Measurements from ENCODE around the gene FSTL4. TPM values are rescaled to one million over a fixed set of nuclear protein-coding genes. Genes with fewer than 3 reads are reported as not detected.

The FSTL4 gene
- total and polyA plus RNA-seq, 2 experiments from 2014 or later: 1.4 to 2.8 TPM

DNA sequence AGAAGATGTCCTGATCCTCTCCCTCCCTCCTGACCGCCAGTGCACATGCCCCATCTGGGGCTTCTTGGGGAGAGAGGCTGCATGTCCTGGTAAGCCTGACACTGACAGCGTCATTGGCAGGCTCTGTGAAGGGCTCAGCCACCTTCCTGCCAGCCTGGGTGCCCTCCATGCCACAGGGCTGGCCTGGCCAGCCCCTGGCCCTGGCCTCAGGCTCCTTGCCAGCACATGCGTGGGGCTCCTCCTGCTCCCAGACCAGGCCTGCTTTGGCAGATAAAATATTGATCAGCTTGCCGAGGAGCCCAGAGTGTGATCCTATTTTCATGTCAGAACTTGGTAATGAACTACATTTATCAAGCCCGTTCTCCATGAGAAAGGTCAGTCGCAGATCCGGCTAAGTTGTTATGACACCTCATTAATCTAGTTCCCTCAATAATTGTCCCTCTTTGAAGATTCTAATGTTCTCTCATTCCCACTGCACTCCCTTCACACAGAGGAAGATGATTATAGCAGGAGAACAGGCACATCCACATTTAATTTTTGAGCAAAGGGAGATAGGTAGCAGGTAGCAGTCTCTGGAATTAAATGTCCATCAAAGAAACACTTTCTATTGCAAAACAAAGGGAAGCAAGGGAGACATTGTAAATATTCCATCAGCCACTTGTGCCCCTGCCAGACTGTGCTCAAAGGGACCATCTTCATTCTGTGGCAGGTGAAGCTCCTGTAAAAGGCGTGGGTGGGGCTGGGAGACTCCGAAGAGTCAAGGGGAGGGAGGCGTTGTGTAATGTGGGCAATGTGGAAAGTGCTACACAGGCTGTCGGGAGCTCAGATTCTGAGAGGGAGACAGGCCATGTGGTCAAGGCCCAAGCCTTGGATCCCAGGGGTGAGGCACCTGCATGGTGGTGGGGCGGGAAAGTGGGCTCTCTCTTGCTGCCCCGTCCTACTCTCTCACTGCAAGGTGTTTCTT, 288.6 kb downstream of the FSTL4 start:
- no peak overlapping the region for H3K4me3 Mint-ChIP-seq
- no peak overlapping the region for H3K27ac ChIP-seq (ENCODE audit: low read depth)
- H3K27ac Mint-ChIP-seq: no peak overlapping the region

DNA sequence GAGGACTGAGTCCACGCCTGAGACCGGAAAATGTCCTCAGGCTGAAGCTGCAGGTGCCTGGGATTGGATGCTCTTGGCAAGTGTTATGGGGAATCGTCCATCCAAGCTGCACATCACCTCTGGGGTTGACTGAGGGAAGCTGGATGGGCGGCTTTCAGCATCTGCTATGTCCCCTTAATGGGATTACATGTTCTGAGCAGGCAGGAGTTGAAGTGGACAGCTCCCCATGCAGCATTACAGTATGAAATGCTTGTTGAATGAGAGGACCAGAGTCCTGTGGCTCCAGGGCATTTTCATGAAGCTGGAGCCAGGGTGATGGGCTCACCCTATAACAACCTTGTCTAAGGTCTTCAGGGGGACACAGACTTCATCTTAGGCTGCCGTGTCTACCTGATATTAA, 289.6 kb downstream of the FSTL4 start:
- peaks cover 15% of the 10 kb centered on the region for H3K4me1 ChIP-seq (ENCODE audit: insufficient read depth)
- no peak overlapping the region for H3K27ac ChIP-seq (ENCODE audit: low read depth)
- peaks cover 36% of the 10 kb centered on the region for H3K4me1 Mint-ChIP-seq
- H3K4me3 ChIP-seq: no peak overlapping the region
- H3F3A ChIP-seq (replicated peaks; ENCODE audit: low read depth): no peaks in the 10 kb centered on the region; the same call in 1 of the 2 replicates
- H3K36me3 ChIP-seq (ENCODE audit: insufficient read depth): no peaks in the 10 kb centered on the region
- H3K4me3 Mint-ChIP-seq: no peak overlapping the region
- no peaks in the 10 kb centered on the region for H3K27me3 ChIP-seq (ENCODE audit: insufficient read depth)
- no peaks in the 10 kb centered on the region for H3K36me3 Mint-ChIP-seq (ENCODE audit: low read depth)
- H3K9me3 Mint-ChIP-seq: no peaks in the 10 kb centered on the region
- H2AFZ ChIP-seq: no peak overlapping the region
- TF ChIP-seq POLR2AphosphoS5 (IDR thresholded peaks at IDR 0.05; ENCODE audit: low read depth) (no peak), CREB1 (CRISPR knock-in tag; IDR thresholded peaks at IDR 0.05; ENCODE audit: low read depth) (no peak)
- peaks cover 22% of the 10 kb centered on the region for H3K27me3 Mint-ChIP-seq (ENCODE audit: insufficient read depth, low read depth, poor library complexity)
- H3K9me2 ChIP-seq (ENCODE audit: insufficient read depth): no peaks in the 10 kb centered on the region
- ATAC-seq: no peak
- H3K79me2 ChIP-seq (replicated peaks; ENCODE audit: insufficient read depth): no peaks in the 10 kb centered on the region
- H3K27ac Mint-ChIP-seq: no peak overlapping the region
- H3K4me2 ChIP-seq: no peak overlapping the region
- DNase-seq (ENCODE audit: low spot score): no peak
- H4K20me1 ChIP-seq (replicated peaks; ENCODE audit: insufficient read depth): no peaks in the 10 kb centered on the region

More for the DNA sequence above, 288.6 kb downstream of the FSTL4 start:
- peaks cover 25% of the 10 kb centered on the region for H3K4me1 ChIP-seq (ENCODE audit: insufficient read depth)
- TF ChIP-seq EZH2phosphoT487 (IDR thresholded peaks at IDR 0.05; ENCODE audit: unreplicated experiment) (no peak), JUNB (IDR thresholded peaks at IDR 0.05; ENCODE audit: unreplicated experiment) (no peak), EZH2 (IDR thresholded peaks at IDR 0.05; ENCODE audit: low read depth, unreplicated experiment) (no peak), ZNF114 (CRISPR knock-in tag; IDR thresholded peaks at IDR 0.05) (no peak), ZNF331 (CRISPR knock-in tag; IDR thresholded peaks at IDR 0.05; ENCODE audit: low read depth) (no peak)
- H3K4me3 ChIP-seq: no peak overlapping the region
- H3K9me2 ChIP-seq (ENCODE audit: insufficient read depth): no peaks in the 10 kb centered on the region
- H3K4me2 ChIP-seq: no peak overlapping the region
- H3K9me3 Mint-ChIP-seq: no peaks in the 10 kb centered on the region
- DNase-seq (ENCODE audit: low spot score): no peak
- no peaks in the 10 kb centered on the region for H3K27me3 ChIP-seq (ENCODE audit: insufficient read depth)
- H2AFZ ChIP-seq: no peak overlapping the region
- H3F3A ChIP-seq (replicated peaks; ENCODE audit: low read depth): no peaks in the 10 kb centered on the region; the same call in 1 of the 2 replicates
- no peaks in the 10 kb centered on the region for H4K20me1 ChIP-seq (replicated peaks; ENCODE audit: insufficient read depth)
- no peaks in the 10 kb centered on the region for H3K36me3 Mint-ChIP-seq (ENCODE audit: low read depth)
- H3K79me2 ChIP-seq (replicated peaks; ENCODE audit: insufficient read depth): no peaks in the 10 kb centered on the region
- no peaks in the 10 kb centered on the region for H3K36me3 ChIP-seq (ENCODE audit: insufficient read depth)
- H3K27me3 Mint-ChIP-seq (ENCODE audit: insufficient read depth, low read depth, poor library complexity): peaks cover 23% of the 10 kb centered on the region
- no peak for ATAC-seq
- peaks cover 46% of the 10 kb centered on the region for H3K4me1 Mint-ChIP-seq

- H3K27me3 ChIP-seq (ENCODE audit: insufficient read depth): no peaks in the 10 kb centered on the region
- no peak overlapping the region for H2AFZ ChIP-seq
- H3K36me3 ChIP-seq (ENCODE audit: insufficient read depth): no peaks in the 10 kb centered on the region
- no peaks in the 10 kb centered on the region for H3K79me2 ChIP-seq (replicated peaks; ENCODE audit: insufficient read depth)
- H3K27ac ChIP-seq (ENCODE audit: low read depth): no peak overlapping the region
- no peak overlapping the region for H3K4me2 ChIP-seq
- Mint-ChIP-seq H3K4me3 (no peak overlapping the region), H3K27me3 (ENCODE audit: insufficient read depth, low read depth, poor library complexity) (peaks cover 19% of the 10 kb centered on the region), H3K27ac (no peak overlapping the region), H3K9me3 (no peaks in the 10 kb centered on the region), H3K4me1 (peaks cover 28% of the 10 kb centered on the region), H3K36me3 (ENCODE audit: low read depth) (no peaks in the 10 kb centered on the region)
- no peak for DNase-seq (ENCODE audit: low spot score)
- no peaks in the 10 kb centered on the region for H3F3A ChIP-seq (replicated peaks; ENCODE audit: low read depth)
- no peaks in the 10 kb centered on the region for H3K9me2 ChIP-seq (ENCODE audit: insufficient read depth)
- H4K20me1 ChIP-seq (replicated peaks; ENCODE audit: insufficient read depth): no peaks in the 10 kb centered on the region
- peaks cover 7% of the 10 kb centered on the region for H3K4me1 ChIP-seq (ENCODE audit: insufficient read depth)
- H3K4me3 ChIP-seq: no peak overlapping the region
- no peak for ATAC-seq
- TF ChIP-seq NANOG (IDR thresholded peaks at IDR 0.05; ENCODE audit: borderline replicate concordance): no peak
- TF ChIP-seq, protein P1, sequence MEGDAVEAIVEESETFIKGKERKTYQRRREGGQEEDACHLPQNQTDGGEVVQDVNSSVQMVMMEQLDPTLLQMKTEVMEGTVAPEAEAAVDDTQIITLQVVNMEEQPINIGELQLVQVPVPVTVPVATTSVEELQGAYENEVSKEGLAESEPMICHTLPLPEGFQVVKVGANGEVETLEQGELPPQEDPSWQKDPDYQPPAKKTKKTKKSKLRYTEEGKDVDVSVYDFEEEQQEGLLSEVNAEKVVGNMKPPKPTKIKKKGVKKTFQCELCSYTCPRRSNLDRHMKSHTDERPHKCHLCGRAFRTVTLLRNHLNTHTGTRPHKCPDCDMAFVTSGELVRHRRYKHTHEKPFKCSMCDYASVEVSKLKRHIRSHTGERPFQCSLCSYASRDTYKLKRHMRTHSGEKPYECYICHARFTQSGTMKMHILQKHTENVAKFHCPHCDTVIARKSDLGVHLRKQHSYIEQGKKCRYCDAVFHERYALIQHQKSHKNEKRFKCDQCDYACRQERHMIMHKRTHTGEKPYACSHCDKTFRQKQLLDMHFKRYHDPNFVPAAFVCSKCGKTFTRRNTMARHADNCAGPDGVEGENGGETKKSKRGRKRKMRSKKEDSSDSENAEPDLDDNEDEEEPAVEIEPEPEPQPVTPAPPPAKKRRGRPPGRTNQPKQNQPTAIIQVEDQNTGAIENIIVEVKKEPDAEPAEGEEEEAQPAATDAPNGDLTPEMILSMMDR (conservative IDR thresholded peaks at IDR 0.05; ENCODE audit: low read depth in 2 of 2): no peak
- no peak for TF ChIP-seq ZNF331 (CRISPR knock-in tag; IDR thresholded peaks at IDR 0.05; ENCODE audit: low read depth)
- no peak for TF ChIP-seq EZH2 (IDR thresholded peaks at IDR 0.05; ENCODE audit: low read depth, unreplicated experiment)
These were observed 290.4 kb downstream of the FSTL4 start for GRCh38 chr5:133321833-133322420.
